ENCODE results near the gene CUTA.
"Not testable (repeated sequence)": the region's sequence is repeated elsewhere in the genome, so short reads cannot be mapped to it uniquely, and the experiment has no call there.

The CUTA gene

GRCh38 chr6:33399881-33400280 is 18.0 kb downstream of the CUTA start:
- DNase-seq = not testable (repeated sequence)

DNA sequence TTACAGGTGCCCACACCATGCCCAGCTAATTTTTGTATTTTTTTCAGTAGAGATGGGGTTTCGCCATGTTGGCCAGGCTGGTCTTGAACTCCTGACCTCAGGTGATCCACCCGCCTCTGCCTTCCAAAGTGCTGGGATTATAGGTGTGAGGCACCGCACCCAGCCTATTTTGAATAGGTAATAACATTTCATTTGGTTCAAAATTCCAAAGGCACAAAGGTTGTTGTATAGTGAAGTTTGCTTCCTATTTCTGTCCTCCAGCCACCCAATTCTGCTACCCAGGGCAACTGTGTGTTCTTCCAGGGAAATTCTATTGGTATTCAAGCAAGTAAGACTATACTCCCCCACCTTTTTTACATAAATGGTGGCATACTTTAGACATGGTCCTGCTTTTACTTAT is 19.3 kb downstream of the CUTA start:
- DNase-seq = not testable (repeated sequence)

DNA sequence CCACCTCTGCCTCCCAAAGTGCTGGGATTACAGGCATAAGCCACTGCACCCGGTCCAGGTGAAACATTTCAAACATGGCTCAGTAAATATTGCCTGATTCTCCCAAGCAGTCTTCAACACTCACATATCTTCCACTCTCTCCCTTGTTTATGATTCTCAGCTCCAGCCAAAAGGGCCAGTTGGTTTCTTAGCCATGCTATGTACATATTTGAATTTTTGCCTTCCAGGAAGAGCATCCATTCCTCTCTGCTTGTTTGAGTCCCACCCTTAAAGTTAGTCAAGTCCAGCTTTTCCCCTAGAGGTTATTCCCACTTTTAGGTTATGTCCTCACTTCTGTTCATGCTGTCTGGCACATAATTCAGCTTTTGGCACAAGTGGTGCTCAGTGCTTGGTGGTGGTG is 20.4 kb downstream of the CUTA start:
- DNase-seq = no peak

DNA sequence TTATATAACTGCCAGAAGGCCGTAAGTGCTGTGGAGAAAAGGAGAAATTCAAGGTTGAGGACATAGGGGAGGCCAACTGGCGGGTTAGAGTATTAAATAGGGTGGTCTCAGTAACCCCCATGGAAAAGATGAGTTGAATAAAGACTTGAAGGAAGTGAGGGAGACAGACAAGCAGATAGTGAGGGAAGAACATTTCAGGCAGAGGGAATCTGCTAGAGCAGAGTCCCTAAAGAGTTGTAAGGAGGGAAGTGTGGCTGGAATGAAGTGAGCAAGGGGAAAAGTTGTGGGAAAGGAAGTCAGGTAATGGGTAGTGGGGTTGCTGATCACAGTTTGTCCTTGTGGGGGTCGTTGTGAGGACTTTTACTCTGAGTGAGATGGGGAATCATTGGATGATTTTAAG is 24.9 kb downstream of the CUTA start:
- DNase-seq = no peak

GRCh38 chr6:33392595-33392948 is 25.3 kb downstream of the CUTA start:
- no peak for DNase-seq

- DNase-seq = peak; percentile 49
Measured at GRCh38 chr6:33391922-33392594, 25.8 kb downstream of the CUTA start.

- peak; percentile 100 for DNase-seq
Measured at GRCh38 chr6:33391278-33391921, 26.5 kb downstream of the CUTA start, which contains the start of gene KIFC1. Gene KIFC1 (plus strand): TSS chr6:33391823. CDS start chr6:33391986, 163 bp downstream.

DNA sequence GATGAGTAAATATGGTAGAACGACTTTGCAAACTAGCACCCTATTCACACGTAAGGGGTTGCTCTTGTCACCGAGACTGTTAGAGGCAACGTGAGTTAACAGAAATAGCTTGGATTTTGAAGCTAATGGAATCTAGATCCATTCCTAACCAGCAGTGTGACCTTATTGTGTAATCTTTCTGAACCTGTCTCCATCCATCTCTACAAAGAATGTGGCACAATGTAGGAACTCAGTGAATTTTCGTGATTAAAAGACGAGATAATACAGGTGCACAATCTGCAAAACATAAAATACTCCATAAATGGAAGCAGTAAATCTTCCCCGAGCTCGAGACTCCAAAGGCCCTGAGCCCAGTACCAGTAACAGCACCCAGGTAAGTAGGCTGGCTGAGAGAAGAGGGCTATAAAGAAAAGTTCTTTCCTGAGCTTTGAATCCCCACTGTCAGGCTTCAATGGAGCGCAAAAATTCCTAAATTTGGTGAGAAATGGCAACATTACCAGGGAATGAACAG is 27.1 kb downstream of the CUTA start:
- no peak for DNase-seq

DNA sequence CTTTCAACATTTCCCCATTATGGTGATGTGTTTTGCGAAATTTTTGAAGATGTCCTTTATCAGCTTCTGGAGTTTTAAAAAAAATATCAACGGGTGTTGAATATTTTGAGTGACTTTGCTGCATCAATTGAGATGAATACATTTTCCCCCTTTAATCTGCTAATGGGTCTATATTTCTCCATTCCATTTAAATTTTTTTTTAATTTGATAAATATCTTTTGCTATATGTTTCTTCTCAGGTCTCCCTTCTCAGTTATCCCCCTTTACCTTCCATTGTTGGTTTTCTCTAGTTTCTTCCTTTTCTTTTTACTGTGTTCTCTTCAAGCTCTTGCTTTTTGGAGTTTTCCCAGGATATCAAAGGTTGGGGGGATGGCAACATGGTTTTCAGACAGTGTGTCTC is 27.7 kb downstream of the CUTA start:
- DNase-seq = no peak

GRCh38 chr6:33384581-33385020 is 33.3 kb downstream of the CUTA start:
- DNase-seq = no peak

DNA sequence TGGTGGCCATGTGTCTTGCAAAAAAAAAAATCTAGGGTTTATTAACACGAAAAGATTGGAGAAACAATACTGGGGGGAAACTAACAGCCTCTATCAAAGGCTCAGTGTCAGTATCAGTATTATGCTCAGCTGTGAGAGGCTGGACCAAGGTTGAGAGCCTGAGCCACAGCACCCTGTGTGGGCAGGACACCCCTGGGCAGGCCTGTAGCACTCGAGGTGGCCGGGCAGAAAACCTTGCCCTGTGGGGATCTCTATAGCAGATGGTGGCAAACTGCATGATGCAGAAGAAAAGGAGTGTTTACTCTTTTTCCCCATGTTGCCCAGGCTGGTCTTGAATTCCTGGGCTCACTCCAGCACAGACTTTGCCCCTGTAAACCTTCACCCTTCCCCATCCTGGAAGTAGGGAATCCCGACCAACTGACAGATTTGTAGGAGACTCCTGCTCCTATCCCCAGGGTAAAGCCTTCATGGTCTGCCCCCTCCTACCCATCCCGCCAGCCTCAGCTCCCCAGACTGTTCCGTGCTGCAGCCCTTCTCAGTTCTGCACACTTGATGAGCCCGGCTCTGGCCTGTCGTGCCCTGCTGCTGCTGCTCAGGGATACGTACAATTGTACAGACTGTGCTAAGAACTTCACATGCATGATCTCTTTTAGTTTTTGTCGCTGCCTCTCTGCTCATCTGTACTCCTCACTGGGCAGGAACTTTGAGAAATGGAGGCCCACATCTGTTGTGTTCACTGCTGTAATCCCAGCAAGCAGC is 34.3 kb downstream of the CUTA start:
- no peak for DNase-seq

DNA sequence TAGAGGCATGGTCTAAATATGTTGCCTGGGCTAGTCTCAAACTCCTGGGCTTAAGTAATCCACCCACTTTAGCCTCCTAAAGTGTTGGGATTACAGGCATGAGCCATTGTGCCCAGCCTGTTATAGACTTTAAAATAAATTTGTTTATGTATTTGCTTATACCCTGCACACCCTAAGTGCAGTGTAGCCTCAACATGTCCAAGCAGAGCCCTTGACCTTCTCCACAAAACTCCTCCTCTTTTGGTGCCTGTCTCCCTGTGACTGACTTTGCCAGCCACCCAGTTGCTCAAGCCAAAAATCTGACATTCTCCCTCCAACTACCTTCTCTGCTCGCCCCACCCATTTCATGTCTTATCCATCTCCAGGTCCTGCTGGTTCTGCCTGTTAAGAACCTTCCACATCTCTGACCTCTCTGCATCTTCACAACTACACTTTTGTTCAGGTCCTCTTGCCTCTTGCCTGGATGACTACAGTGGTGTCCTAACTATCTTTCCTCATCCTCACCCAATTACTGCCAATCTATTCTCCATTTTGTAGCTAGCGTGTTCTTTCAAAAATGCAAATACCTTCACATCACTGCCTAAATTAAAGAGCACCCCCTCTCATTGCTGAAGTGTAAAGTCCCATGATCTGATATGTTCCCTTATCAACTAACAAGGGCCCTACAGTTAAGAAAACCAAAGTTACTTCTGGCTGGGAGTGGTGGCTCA is 37.5 kb downstream of the CUTA start:
- DNase-seq = peak; percentile 79

- not testable (repeated sequence) for DNase-seq
Measured at GRCh38 chr6:33379184-33379583, 38.7 kb downstream of the CUTA start.

GRCh38 chr6:33377171-33377570 is 40.7 kb downstream of the CUTA start:
- no peak for DNase-seq

DNA sequence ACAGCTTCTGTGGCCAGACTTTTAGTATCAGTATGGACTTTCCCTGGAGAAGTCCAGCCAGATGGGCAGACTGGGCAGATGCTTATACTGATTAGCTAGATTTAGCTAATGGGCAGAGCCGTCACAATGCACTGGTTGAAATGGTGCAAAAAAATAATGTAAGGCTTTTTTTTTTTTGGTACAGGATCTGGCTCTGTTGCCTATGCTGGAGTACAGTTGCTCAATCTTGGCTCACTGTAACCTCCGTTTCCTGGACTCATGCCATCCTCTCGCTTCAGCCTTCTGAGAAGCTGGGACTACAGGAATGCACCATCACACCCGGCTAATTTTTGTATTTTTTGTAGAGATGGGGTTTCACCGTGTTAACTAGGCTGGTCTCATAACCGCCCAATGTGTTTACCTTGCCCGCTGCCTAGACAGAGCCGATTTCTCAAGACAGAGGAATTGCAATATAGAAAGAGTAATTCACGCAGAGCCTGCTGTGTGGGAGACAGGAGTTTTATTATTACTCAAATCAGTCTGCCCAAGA is 42.7 kb downstream of the CUTA start:
- DNase-seq = peak; percentile 69

GRCh38 chr6:33373960-33374910 is 43.7 kb downstream of the CUTA start:
- no peak for DNase-seq

DNA sequence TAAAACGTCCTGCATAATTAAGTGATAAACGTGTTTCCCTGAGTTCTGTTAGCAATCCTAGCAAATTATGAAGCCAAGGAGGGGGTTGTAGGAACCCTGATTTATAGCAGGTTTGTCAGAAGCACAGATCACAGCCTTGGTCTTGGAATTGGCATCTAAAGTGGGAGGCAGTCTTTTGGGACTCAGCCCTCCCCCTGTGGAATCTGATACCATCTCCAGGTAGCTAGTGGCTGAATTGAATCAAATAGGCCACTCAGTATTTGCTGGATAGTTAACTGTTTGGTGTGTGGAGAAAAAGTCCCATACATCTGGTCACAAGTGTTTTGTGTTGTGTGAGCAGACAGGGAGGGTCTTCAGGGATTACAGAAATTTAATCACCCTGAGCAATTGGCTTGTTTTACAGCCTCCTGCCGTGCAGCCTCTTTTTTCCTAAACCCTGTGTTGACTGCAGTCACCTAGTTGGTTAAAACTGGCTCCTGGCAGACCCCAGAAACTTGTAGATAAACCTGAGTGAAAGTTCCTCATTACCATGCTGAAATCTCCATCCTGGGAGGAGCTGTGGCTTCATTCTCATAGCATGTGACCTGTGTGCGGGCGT is 45.3 kb downstream of the CUTA start:
- DNase-seq = no peak

GRCh38 chr6:33371901-33372300 is 46.0 kb downstream of the CUTA start:
- not testable (repeated sequence) for DNase-seq

DNA sequence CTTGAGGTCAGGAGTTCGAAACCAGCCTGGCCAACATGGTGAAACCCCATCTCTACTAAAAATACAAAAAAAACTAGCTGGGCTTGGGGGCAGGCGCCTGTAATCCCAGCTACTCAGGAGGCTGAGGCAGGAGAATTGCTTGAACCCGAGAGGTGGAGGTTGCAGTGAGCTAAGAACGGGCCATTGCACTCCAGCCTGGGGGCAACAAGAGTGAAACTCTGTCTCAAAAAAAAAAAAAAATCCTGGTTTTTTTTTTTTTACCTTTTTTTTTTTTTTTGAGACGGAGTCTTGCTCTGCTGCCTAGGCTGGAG is 50.2 kb downstream of the CUTA start:
- DNase-seq = not testable (repeated sequence)

DNA sequence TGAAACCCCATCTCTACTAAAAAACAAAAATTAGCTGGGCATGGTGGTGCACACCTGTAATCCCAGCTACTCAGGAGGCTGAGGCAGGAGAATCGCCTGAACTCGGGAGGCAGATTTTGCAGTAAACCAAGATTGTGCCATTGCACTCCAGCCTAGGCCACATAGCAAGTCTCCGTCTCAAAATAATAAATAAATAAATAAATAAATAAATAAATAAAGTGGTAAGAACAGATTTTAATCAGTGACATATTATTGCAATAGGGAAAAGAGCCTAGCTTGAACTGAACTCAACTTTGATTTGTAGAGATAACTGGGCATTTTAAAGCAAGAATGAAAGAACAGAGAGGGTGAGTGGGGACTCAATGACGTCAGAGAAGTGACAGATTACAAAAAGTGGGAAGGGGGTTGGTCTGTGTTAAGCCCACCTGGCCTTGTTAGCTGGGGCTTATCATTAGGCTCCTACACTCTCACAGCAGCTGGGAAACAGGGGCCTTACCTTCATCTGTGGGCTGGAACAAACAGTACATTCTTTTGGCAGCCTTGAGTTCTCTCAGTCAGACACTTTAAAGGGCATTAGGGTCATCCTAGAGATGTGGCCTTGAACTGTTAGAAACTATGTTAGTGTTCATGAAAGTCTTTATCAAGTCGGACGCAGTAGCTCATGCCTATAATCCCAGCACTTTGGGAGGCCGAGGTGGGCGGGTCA is 50.7 kb downstream of the CUTA start:
- no peak for DNase-seq
